C1 segment of cervical spinal cord (tissue), 14 donors: Measurements from ENCODE around the gene WEE1.
A peak's percentile ranks its signal among the peaks of the same experiment; 100 is the strongest.

Experiments used
- DNase-seq, 14 donors: peaks; one replicate each; lab custom pipeline; 2025; lab: John Stamatoyannopoulos, UW

WEE1 gene

DNA sequence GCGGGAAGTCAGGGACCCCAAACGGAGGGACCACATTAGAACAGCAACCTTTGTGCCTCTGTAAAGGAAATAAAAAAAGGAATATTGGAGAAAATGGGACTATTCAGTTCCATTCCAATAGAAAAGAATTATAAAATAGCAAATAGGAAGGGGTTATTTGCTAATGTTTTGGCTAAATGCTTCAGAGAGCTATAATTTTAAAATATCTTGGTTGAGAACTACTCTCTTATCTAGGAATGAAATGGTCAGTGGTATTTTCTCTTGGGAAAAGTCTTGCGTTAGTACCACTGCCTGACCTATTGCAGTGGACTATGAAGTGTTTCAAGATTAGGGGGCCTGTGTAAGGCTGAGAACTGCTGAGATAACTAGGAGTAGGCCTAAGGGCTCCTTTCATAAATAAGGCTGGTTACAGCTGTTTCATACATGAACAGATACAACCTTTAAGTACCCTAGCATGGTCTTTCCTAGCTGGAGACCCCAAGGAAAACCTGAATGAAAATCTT is 6.9 kb upstream of the WEE1 start:
- no peak for DNase-seq

- no peak for DNase-seq
These were observed 6.1 kb upstream of the WEE1 start for GRCh38 chr11:9567401-9567800.

DNA sequence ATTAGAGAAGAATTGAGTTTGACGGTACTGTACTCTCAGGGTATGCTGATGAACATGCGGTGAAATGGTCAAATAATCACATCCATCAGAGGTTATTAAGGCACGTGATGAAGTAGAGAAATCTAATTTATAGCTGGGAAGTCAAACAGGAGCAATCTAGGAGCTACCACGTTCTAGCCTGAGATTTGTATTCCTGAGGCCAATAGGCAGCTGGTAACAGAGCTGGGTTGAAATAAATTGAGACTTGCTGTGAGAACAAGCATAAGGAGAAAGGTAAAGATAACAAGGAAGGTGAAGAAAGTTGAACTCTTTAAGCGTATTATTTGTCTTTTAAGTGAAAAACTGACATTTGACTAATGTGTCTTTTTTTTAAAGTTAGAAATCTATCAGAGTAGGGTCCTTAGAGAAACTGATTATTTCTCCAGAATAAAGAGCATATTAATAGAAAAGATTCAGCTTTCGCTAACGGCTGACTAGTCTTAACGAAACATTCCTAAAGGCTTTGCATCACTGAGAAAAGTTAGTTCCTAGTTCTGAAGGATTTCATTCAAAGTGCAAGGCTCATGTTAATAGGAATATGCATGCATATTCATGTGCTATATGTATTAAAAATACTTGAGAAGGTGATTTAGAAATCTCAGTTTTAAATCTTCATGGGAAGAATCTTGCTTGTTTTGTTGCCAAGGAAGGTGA is 5.2 kb upstream of the WEE1 start:
- no peak for DNase-seq

- no peak for DNase-seq
These were observed 4.4 kb upstream of the WEE1 start for GRCh38 chr11:9568854-9569587.

DNA sequence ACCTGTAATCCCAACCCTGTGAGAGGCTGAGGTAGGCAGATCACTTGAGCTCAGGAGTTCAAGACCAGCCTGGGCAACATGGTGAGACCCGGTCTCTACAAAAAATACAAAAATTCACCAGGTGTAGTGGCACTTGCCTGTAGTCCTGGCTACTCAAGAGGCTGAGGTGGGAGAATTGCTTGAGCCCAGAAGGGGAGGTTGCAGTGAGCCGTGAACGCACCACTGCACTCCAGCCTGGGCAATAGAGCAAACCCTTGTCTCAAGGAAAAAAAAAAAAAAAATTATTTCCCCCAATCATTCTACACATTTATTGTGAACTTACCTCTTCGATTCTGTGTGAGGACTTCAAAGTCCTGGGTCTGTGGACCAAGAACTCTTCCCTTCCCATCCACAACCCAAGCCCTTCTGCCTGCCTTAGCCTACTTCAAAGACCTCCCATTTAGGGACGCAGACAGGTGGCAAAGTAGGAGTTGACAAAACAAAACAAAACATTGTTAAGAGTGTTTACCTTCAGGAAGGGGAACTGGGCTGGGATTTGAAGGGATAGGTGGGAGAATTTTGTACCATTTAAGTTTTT is 3.8 kb upstream of the WEE1 start:
- DNase-seq = no peak

GRCh38 chr11:9570313-9571025 is 3.0 kb upstream of the WEE1 start:
- no peak for DNase-seq

- DNase-seq = no peak
These were observed 2.3 kb upstream of the WEE1 start for GRCh38 chr11:9571071-9571762.

GRCh38 chr11:9571763-9572115 is 1.7 kb upstream of the WEE1 start:
- DNase-seq = no peak

DNA sequence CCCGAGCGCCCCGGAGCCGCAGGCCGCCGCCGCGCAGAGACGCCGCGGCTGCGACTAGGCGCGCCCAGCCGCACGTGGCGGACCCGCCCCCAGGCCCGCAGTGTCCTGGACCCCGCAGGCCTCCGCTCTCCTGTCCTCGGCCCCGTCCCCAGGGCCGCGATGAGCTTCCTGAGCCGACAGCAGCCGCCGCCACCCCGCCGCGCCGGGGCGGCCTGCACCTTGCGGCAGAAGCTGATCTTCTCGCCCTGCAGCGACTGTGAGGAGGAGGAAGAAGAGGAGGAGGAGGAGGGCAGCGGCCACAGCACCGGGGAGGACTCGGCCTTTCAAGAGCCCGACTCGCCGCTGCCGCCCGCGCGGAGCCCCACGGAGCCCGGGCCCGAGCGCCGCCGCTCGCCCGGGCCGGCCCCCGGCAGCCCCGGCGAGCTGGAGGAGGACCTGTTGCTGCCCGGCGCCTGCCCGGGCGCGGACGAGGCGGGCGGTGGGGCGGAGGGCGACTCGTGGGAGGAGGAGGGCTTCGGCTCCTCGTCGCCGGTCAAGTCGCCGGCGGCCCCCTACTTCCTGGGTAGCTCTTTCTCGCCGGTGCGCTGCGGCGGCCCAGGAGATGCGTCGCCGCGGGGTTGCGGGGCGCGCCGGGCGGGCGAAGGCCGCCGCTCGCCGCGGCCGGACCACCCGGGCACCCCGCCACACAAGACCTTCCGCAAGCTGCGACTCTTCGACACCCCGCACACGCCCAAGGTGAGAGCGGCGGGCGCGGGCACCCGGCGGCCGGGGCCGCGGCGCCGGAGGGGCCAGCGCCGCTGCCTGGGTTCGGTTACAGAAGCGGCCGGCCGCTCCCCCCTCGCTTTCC is 528 bp downstream of the WEE1 start:
- peak in 2 of 14 donors; percentile 46 to 54 for DNase-seq

DNA sequence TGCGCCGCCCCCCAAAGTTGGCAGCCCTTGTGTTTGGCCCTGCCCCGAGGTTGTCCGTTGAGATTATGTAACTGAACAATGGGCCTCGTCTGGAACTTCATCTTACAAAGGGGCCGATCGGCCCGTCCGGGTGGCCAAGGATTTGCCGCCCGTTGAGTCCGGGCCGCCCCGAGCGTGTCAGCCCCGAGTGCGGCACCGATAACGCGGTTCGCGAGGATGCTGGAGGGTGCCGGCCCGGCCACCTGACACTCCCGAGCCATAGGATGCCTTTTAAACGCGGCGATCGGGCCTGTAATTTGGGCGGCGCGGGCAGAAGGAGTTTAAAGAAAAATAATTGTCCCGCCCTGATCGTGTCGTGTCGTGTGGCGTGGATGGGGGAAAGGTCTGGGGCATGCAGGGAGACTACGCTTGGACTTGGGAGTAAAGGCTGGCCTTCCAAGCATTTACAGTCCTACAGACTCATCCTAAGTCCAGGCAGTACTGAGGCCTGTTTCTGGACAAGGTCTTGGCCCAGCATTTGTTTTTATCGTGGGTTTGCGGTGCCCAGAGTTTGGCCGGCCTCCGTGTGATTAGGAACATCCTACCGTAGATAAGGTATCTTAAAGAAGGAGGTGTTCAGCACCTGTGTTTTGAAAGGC is 1.3 kb downstream of the WEE1 start:
- peak in 4 of 14 donors; percentile 14 to 30 (median 20) for DNase-seq

DNA sequence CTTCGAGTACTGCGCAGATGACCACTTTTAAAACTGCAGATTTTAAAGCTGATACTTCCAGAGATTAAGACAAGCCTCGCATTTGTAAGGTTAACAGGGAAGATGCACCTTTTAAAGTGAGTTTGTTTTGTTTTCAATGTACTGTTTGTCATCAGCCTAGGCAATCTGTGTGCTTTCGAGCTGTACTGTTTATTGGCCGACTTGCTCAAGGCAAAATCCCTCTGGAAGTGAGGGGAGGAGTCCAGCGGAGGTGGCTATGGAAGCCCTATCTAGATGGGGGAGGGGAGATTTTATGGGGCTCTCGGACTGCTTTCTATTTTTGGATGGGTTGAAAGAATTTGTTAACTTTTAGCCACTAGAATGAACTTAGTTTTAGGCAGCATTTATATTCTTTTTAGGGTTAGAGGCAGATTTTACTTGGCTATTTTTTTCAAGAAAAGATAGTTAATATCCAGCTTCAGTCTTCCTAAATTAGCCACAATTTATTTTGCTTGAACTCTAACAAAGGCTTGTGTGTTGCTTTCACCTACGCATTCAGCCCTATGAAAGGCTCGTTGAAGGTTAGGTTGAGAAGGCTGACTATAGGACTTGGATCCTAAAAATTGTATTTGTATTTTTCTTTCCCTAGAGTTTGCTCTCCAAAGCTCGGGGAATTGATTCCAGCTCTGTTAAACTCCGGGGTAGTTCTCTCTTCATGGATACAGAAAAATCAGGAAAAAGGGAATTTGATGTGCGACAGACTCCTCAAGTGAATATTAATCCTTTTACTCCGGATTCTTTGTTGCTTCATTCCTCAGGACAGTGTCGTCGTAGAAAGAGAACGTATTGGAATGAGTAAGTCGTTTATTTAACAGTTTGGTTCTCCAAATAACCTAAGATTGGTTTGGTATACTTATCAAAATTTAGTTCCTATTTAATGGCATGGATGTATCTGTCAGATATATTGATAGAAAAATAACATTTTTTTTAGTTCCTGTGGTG is 2.1 kb downstream of the WEE1 start:
- DNase-seq = no peak

- DNase-seq = no peak
These were observed 3.4 kb downstream of the WEE1 start for GRCh38 chr11:9576701-9577381.

DNA sequence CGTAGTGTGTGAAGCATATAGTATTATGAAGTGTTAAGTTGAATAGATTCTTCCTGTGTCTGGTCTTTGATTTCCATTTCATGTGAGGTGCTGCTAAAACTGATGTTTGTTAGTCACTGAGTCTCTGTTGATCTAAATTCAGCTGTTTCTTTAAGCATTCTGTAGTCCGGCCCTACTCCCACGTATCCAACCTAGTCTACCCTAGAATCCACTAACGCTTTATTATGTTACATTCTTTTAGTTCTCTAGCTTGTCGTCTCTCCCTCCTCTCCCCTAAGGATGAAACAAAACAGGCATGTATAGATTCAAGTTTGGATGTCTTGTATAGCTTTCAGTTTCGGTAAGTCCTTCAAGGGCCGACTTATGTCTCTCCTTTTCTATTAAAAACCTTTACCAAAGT is 4.1 kb downstream of the WEE1 start:
- no peak for DNase-seq

- no peak for DNase-seq
These were observed 7.4 kb downstream of the WEE1 start for GRCh38 chr11:9580894-9581293.

DNA sequence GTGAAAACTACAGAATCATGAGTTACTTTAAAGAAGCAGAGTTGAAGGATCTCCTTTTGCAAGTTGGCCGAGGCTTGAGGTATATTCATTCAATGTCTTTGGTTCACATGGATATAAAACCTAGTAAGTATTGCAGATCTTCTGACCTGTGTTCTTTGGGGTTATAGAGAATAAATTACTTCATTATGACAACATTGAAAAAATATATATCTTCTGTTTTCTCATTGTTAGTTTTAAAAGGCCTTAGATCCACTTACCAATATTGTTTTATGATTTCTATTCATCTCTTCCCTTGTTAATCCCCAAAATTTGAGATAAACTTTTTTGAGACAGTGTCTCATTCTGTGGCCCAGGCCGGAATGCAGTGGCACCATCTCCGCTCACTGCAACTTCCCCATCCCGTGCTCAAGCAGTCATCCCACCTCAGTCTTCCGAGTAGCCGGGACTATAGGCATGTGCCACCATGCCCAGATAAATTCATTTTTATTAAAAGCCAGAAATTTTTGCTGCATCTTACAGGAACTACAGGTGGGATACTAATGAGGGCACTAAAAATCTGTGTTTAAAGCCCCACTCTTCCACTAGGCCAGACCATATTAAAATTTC is 8.2 kb downstream of the WEE1 start:
- DNase-seq = no peak

- DNase-seq = no peak
These were observed 17.2 kb downstream of the WEE1 start for GRCh38 chr11:9590717-9591116.

DNA sequence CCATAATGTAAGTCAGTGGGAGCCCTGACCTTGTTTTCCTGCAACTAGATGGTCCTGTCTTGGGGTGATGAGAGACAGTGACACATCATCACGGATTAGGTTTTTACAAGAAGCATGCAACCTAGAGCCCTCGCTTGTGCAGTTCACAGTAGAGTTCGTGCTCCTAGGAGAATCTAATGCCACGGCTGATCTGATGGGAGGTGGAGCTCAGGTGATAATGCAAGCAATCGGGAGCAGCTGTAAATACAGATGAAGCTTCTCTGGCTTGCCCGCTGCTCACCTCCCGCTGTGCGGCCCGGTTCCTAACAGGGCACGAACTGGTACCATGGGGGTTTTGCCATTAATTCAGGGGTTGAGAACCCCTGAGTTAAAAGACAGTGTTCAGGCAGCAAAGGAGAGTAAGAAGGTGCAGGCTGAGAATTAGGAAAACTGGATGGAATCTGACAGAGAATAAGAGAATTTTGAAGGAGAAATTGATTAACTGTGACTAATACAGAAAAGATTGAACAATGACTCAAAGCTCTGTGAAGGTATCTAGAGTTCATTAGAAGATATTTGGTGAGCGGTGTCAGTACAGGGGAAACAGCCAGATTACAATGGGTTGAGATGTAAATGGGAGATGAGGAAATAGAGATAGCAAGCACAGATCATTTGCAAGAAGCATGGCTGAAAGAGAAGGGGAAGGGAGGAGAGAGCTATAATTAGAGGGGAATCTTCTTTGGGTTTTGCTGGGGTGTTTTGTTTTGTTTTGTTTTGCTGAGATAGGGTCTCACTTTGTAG is 21.0 kb downstream of the WEE1 start:
- DNase-seq = no peak
